ENCODE results near the gene ARHGAP42. TPM values are rescaled to one million over a fixed set of nuclear protein-coding genes. Genes with fewer than 3 reads are reported as not detected.

Gene ARHGAP42
- total and polyA plus RNA-seq, 10 donors, result 3.5 to 31.0 (median 19.6) TPM

GRCh38 chr11:100806296-100806695, 119.2 kb downstream of the ARHGAP42 start:
- Histone ChIP-seq H3K27me3 (replicated peaks in 1 of 7) (no peaks in the 10 kb centered on the region), H3K27ac (no peak overlapping the region), H3K36me3 (no peaks in the 10 kb centered on the region), H3K9me3 (no peaks in the 10 kb centered on the region), H3K4me1 (peaks cover 0 to 13% (median 0%) of the 10 kb centered on the region in 6 donors), H3K4me3 (no peak overlapping the region)
- TF ChIP-seq POLR2AphosphoS5 (IDR thresholded peaks at IDR 0.05) (no peak), POLR2A (IDR thresholded peaks at IDR 0.05) (no peak), CTCF (IDR thresholded peaks at IDR 0.05 in 8 of 11, conservative IDR thresholded peaks at IDR 0.05 in 3 of 11) (no peak)
- 83 to 98% (median 92%) methylated on average over 5 of the region's 5 CpGs for WGBS, 5 donors
- DNase-seq, result no peak
- intact Hi-C loops (cut with DNase I; ENCODE audit: low total_unique reads), result no loop called here

GRCh38 chr11:100808904-100809491, 121.9 kb downstream of the ARHGAP42 start:
- no peaks in the 10 kb centered on the region for H3K27me3 ChIP-seq (replicated peaks in 1 of 7)
- intact Hi-C loops (cut with DNase I; ENCODE audit: low total_unique reads), result no loop called here
- no peaks in the 10 kb centered on the region for H3K36me3 ChIP-seq
- peak overlapping the region in 7 of 8 donors; percentile 17 to 68 (median 52) for H3K27ac ChIP-seq
- WGBS, 5 donors, result 54 to 81% (median 79%) methylated on average over 3 of the region's 3 CpGs
- H3K4me3 ChIP-seq, result no peak overlapping the region
- peaks cover 0 to 5% (median 0%) of the 10 kb centered on the region in 8 donors for H3K9me3 ChIP-seq
- no peak for TF ChIP-seq CTCF (IDR thresholded peaks at IDR 0.05 in 8 of 11, conservative IDR thresholded peaks at IDR 0.05 in 3 of 11)
- no peak for TF ChIP-seq POLR2AphosphoS5 (IDR thresholded peaks at IDR 0.05)
- no peak for TF ChIP-seq POLR2A (IDR thresholded peaks at IDR 0.05)
- peaks cover 0 to 13% (median 0%) of the 10 kb centered on the region in 6 donors for H3K4me1 ChIP-seq
- DNase-seq, result no peak

- peaks cover 0 to 15% (median 2%) of the 10 kb centered on the region in 8 donors for H3K9me3 ChIP-seq
- H3K4me3 ChIP-seq, result no peak overlapping the region
- TF ChIP-seq POLR2AphosphoS5 (IDR thresholded peaks at IDR 0.05), result no peak
- no peak for TF ChIP-seq POLR2A (IDR thresholded peaks at IDR 0.05)
- TF ChIP-seq CTCF (IDR thresholded peaks at IDR 0.05 in 8 of 11, conservative IDR thresholded peaks at IDR 0.05 in 3 of 11), result no peak
- no peak overlapping the region for H3K27ac ChIP-seq
- WGBS, 5 donors, result 47 to 65% (median 58%) methylated on average over 2 of the region's 2 CpGs
- no peaks in the 10 kb centered on the region for H3K27me3 ChIP-seq (replicated peaks in 1 of 7)
- peaks cover 0 to 13% (median 0%) of the 10 kb centered on the region in 6 donors for H3K4me1 ChIP-seq
- no peak for DNase-seq
- intact Hi-C loops (cut with DNase I; ENCODE audit: low total_unique reads), result no loop called here
- no peaks in the 10 kb centered on the region for H3K36me3 ChIP-seq
These were observed 123.1 kb downstream of the ARHGAP42 start for GRCh38 chr11:100810146-100810545.

- TF ChIP-seq POLR2A (IDR thresholded peaks at IDR 0.05) (no peak), POLR2AphosphoS5 (IDR thresholded peaks at IDR 0.05) (no peak), CTCF (IDR thresholded peaks at IDR 0.05 in 8 of 11, conservative IDR thresholded peaks at IDR 0.05 in 3 of 11) (no peak)
- Histone ChIP-seq H3K4me3 (no peak overlapping the region), H3K36me3 (no peaks in the 10 kb centered on the region), H3K27me3 (replicated peaks in 1 of 7) (no peaks in the 10 kb centered on the region), H3K27ac (no peak overlapping the region), H3K9me3 (peaks cover 0 to 16% (median 5%) of the 10 kb centered on the region in 8 donors), H3K4me1 (peaks cover 0 to 13% (median 0%) of the 10 kb centered on the region in 6 donors)
- WGBS, 5 donors, result 88 to 98% (median 93%) methylated on average over 3 of the region's 3 CpGs
- no peak for DNase-seq
- intact Hi-C loops (cut with DNase I; ENCODE audit: low total_unique reads), result no loop called here
These were observed 123.6 kb downstream of the ARHGAP42 start for GRCh38 chr11:100810666-100811065.

Measured in spleen (tissue), 11 donors.